CMK (cell line): ENCODE measurements around the gene ERBB3.

Experiments used
- DNase-seq: peaks from one replicate; pipeline ENCODE4 v3.0.0-alpha.2; 2010; ENCODE audit warnings: low read depth

Gene ERBB3

DNA sequence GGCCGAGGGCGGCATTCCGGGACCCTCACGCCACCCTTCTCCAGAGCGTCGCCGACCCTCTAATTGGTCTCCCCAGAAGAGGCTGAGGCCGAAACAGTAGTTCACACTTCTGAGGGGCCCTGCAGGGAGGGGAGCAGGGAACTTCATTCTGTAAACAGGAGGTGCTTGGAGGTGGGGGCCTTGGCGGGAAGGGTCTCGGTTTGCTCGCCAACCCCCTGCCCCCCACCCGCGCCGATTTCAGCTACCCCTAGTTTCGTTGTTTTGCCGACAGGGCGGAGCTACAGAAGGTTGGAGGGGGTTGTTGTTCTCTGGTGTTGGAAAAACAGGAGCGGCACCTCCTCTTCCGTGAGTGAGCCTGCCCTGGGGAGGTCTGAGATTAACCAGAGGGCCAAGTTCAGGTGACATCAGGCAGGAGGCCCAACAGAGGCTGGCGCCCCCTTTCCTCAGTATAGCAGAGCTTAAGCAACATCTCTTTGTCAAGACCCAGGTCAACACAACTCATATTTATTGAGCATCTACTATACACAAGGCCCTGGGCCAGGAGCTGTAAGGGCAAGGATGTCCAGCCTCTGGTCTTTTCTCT, 682 bp downstream of the ERBB3 start:
- no peak for DNase-seq

GRCh38 chr12:56081393-56082347, 1.7 kb downstream of the ERBB3 start:
- no peak for DNase-seq

GRCh38 chr12:56082382-56082781, 2.4 kb downstream of the ERBB3 start:
- DNase-seq: no peak

DNA sequence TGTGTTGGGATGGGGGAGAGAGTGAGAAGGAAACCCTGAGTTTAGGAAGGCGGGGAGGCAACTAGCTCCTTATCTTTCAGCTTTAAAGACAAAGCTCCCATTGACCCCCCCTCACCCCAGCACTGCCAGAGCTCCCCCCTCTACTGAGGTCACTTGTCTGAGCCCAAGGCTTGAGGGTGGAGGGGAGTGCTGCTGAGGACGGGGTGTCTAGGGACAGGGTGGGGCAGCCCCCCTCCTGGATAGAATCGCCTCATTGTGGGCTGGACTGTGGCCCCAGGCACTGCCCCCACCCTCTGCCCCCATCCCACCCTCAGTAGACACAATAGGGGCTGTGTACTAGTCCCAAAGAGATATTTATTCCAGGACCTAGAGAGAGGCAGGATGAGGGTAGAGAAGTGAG, 3.0 kb downstream of the ERBB3 start:
- DNase-seq: no peak

DNA sequence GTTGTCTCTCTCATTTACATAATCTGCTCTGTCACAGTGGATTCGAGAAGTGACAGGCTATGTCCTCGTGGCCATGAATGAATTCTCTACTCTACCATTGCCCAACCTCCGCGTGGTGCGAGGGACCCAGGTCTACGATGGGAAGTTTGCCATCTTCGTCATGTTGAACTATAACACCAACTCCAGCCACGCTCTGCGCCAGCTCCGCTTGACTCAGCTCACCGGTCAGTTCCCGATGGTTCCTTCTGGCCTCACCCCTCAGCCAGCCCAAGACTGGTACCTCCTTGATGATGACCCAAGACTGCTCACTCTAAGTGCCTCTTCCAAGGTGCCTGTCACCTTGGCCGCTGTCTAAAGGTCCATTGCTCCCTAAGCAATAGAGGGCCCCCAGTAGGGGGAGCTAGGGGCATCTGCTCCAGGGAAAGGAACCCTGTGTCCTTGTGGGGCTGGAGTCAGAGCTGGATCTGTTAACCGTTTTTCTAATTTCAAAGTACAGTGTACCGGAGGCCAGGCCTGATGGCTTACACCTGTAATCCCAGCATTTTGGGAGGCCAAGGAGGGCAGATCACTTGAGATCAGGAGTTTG, 5.1 kb downstream of the ERBB3 start:
- no peak for DNase-seq

- no peak for DNase-seq
Measured at GRCh38 chr12:56086096-56086495, 6.1 kb downstream of the ERBB3 start.

DNA sequence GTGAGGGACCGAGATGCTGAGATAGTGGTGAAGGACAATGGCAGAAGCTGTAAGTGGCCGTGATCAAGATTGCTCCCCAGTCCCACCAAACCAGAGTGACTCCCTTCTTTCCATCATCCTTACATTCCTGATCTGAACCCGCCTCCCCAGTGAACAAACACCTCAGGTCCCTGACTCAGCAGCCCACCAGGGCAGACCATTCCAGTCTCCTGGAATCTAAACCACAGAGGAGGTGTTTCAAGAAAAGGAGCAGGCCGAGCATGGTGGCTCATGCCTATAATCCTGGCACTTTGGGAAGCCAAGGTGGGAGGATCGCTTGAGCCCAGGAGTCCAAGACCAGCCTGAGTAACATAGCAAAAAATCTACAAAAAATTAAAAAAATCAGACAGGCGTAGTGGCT, 6.6 kb downstream of the ERBB3 start:
- DNase-seq: no peak

- no peak for DNase-seq
Measured at GRCh38 chr12:56087220-56087619, 7.3 kb downstream of the ERBB3 start.

- DNase-seq: no peak
Measured at GRCh38 chr12:56097738-56098137, 17.8 kb downstream of the ERBB3 start.

DNA sequence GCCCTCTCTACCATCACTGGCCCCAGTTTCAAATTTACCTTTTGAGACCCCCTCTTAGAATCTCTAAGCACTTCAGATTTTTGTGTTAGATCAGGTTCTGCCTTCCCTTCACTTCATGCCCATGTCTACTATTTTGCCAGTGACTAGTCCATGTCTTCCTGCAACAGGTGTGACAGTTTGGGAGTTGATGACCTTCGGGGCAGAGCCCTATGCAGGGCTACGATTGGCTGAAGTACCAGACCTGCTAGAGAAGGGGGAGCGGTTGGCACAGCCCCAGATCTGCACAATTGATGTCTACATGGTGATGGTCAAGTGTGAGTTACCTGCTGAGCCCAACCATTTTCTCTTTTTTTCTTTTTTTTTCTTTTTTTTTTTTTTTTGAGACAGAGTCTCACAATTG, 18.6 kb downstream of the ERBB3 start:
- DNase-seq: no peak

DNA sequence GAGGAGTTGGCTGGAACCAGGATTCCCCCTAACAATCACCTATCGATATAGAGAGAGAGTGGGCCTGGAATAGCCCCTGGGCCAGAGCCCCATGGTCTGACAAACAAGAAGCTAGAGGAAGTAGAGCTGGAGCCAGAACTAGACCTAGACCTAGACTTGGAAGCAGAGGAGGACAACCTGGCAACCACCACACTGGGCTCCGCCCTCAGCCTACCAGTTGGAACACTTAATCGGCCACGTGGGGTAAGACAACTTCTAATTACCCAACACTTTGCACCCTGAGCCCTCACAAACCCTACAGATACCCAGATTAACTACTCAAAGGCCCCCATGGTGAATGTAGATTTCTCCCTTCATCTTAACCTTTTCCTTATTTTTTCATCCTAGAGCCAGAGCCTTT, 19.8 kb downstream of the ERBB3 start:
- no peak for DNase-seq

- DNase-seq: no peak
Measured at GRCh38 chr12:56101045-56101444, 21.1 kb downstream of the ERBB3 start.

- DNase-seq: no peak
Measured at GRCh38 chr12:56102683-56103065, 22.7 kb downstream of the ERBB3 start.

DNA sequence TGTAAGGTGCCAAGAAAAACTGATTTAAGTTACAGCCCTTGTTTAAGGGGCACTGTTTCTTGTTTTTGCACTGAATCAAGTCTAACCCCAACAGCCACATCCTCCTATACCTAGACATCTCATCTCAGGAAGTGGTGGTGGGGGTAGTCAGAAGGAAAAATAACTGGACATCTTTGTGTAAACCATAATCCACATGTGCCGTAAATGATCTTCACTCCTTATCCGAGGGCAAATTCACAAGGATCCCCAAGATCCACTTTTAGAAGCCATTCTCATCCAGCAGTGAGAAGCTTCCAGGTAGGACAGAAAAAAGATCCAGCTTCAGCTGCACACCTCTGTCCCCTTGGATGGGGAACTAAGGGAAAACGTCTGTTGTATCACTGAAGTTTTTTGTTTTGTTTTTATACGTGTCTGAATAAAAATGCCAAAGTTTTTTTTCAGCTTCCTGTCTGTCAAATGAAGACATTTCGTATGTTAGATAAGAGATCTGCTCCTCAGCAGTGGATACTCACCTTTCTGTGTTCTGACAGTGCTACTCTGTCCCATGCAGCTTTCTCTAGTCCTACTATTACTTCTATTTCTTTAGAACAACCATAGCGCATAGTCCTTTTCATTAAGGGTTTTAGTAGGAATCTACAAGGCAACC, 23.2 kb downstream of the ERBB3 start:
- no peak for DNase-seq

- DNase-seq: no peak
Measured at GRCh38 chr12:56103823-56104108, 23.8 kb downstream of the ERBB3 start.

- DNase-seq: peak; percentile 95
Measured at GRCh38 chr12:56104109-56104814, 24.3 kb downstream of the ERBB3 start, which contains the start of gene PA2G4. TSS of gene PA2G4 (plus strand) at chr12:56104559. CDS start at chr12:56104738, 179 bp downstream.

DNA sequence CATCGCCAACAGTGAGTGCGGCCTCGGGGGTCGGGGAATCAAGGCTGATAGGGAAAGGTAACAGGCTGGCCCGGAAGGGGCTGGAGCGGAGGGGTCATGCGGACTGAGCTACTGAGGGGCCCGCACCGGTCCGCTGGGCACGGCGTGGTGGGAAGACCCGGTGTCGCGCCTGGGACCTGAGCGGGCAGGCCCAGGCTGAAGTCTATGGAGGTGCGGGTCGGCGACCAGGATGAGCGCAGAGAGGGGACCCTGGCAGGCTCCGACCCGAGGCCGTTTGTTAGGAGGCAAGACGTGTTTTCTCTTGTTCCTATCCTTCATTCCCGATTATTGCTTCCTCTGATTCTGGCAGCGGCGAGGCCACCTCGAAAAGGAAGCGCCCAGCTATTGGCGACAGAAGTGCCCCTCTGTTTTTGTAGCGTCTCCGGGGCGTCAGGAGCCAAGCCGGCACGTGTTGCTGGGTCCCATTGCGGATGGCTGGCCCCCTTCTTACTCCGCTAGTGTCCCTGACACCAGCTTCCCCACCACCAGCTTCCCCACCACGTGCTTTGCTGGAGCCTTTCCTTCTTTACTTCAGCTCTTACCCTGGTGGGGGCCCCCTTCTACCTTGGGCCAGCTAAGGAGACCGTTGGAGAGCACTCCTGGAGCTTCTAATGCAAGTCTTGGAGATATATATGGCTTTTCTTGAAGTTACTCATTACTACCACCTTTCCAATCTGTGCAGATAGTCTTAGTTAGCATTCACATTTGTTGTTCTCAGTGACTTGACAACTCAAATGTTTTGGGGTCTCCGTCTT, 25.0 kb downstream of the ERBB3 start:
- no peak for DNase-seq

GRCh38 chr12:56105609-56105902, 25.6 kb downstream of the ERBB3 start:
- DNase-seq: no peak

DNA sequence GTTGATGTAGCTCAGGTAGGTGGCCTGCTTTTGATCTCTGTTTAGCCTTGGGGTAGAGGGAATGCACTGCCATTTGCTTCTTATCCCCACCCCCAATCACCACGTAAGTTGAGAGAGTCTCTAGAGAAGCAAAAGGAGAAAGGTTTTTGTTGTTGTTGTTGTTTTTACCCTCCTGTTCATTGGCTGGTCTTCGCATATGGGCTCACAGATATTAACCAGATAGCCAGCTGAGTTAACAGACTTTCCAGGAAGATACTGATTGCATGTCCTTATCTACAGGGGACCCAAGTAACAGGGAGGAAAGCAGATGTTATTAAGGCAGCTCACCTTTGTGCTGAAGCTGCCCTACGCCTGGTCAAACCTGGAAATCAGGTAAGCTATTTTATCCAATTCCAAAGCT, 27.3 kb downstream of the ERBB3 start:
- no peak for DNase-seq

GRCh38 chr12:56110571-56110970, 30.6 kb downstream of the ERBB3 start:
- DNase-seq: no peak

DNA sequence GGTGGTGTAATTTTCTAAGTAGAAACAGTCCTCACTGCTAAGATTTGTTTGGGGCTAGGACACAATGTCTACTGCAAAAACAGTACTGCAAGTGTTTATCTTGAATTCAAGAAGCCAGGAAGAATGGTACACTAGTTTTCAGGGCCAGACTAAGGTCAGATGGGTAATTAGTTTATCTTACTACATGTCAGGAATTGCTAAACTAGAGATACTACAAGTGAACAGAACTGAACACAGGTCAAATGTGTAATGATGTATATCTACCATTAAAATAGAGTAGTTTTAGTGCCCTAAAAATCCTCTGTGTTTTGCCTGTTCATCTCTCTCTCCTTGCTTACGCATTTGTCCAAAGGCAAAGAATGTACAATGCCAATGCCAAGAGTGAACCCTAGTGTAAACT, 34.1 kb downstream of the ERBB3 start:
- no peak for DNase-seq

GRCh38 chr12:56115329-56115728, 35.4 kb downstream of the ERBB3 start:
- no peak for DNase-seq
